Naive B cell (primary cell): ENCODE data around the gene CCR2. TPM values are rescaled to one million over a fixed set of nuclear protein-coding genes. Genes with fewer than 3 reads are reported as not detected.

ENCODE experiments used
- ATAC-seq, 2 donors: fragments of 150-1000 bp; cut with Tn5 transposase; 2 replicates each; pipeline ENCODE4 v1.10.0; 2021; ENCODE audit warnings: low read depth in 2 of 2, mild to moderate bottlenecking in 2 of 2, moderate library complexity in 2 of 2
- DNase-seq: peaks from one replicate; pipeline ENCODE4 v3.0.0; 2022
- H3K27ac Mint-ChIP-seq, 6 donors: one replicate each; pipeline ENCODE4 v1.8.0; 2020 to 2022; ENCODE audit warnings: mild to moderate bottlenecking in 6 of 6, mixed read lengths in 6 of 6, moderate library complexity in 5 of 6, inconsistent platforms in 2 of 6
- H3K27me3 Mint-ChIP-seq, 3 donors: one replicate each; pipeline ENCODE4 v1.8.0; 2021 to 2022; ENCODE audit warnings: mixed read lengths in 3 of 3, mild to moderate bottlenecking in 1 of 3
- H3K36me3 Mint-ChIP-seq, 2 donors: one replicate each; pipeline ENCODE4 v1.8.0; 2020 to 2022; ENCODE audit warnings: mixed read lengths in 2 of 2, inconsistent platforms in 1 of 2, mild to moderate bottlenecking in 1 of 2
- H3K4me1 Mint-ChIP-seq, 3 donors: one replicate each; pipeline ENCODE4 v1.8.0; 2020 to 2022; ENCODE audit warnings: mixed read lengths in 3 of 3, inconsistent platforms in 1 of 3, mild to moderate bottlenecking in 1 of 3, moderate library complexity in 1 of 3
- H3K4me3 Mint-ChIP-seq, 8 donors: one replicate each; pipeline ENCODE4 v1.8.0; 2020 to 2022; ENCODE audit warnings: mild to moderate bottlenecking in 8 of 8, mixed read lengths in 8 of 8, moderate library complexity in 8 of 8, inconsistent platforms in 2 of 8
- H3K9me3 Mint-ChIP-seq, 7 donors: one replicate each; pipeline ENCODE4 v1.8.0; 2020 to 2022; ENCODE audit warnings: mixed read lengths in 7 of 7, mild to moderate bottlenecking in 5 of 7, inconsistent platforms in 2 of 7, moderate library complexity in 1 of 7
- polyA plus RNA-seq, 6 donors: library from polyadenylated mRNA; unstranded; fragments of 300-500 nt; fragmentation: Illumina TruSeq; gene quantifications; one replicate each; pipeline ENCODE4 v1.2.3, GENCODE V29; 2021; ENCODE audit warnings: low read depth in 6 of 6

The CCR2 gene
- polyA plus RNA-seq, 6 donors from 2014 or later = 0.27 to 1.4 (median 0.66) TPM

GRCh38 chr3:46337911-46338310 lies 16.0 kb upstream of the CCR2 start:
- Mint-ChIP-seq H3K4me1 (peaks cover 4 to 7% (median 4%) of the 10 kb centered on the region in 3 donors), H3K36me3 (peaks cover 10 to 21% of the 10 kb centered on the region in 2 donors), H3K9me3 (peaks cover 10 to 34% (median 28%) of the 10 kb centered on the region in 7 donors), H3K4me3 (no peak overlapping the region), H3K27ac (no peak overlapping the region), H3K27me3 (no peaks in the 10 kb centered on the region)
- ATAC-seq (no peak), DNase-seq (no peak)

GRCh38 chr3:46338840-46339239 lies 15.1 kb upstream of the CCR2 start:
- Mint-ChIP-seq H3K27me3 (no peaks in the 10 kb centered on the region), H3K9me3 (peaks cover 10 to 34% (median 28%) of the 10 kb centered on the region in 7 donors), H3K4me3 (no peak overlapping the region), H3K27ac (no peak overlapping the region), H3K4me1 (peaks cover 0 to under 1% (median under 1%) of the 10 kb centered on the region in 3 donors), H3K36me3 (peaks cover 10 to 21% of the 10 kb centered on the region in 2 donors)
- no peak for DNase-seq
- ATAC-seq = no peak

GRCh38 chr3:46344476-46344875 lies 9.4 kb upstream of the CCR2 start:
- H3K27me3 Mint-ChIP-seq = no peaks in the 10 kb centered on the region
- H3K4me1 Mint-ChIP-seq = peaks cover 11 to 21% (median 12%) of the 10 kb centered on the region in 3 donors
- peaks cover 6 to 8% of the 10 kb centered on the region in 2 donors for H3K36me3 Mint-ChIP-seq
- no peak overlapping the region for H3K4me3 Mint-ChIP-seq
- ATAC-seq = no peak
- H3K9me3 Mint-ChIP-seq = peaks cover 6 to 9% (median 7%) of the 10 kb centered on the region in 7 donors
- no peak for DNase-seq
- peak overlapping the region in 1 of 6 donors; percentile 73 for H3K27ac Mint-ChIP-seq

- H3K27me3 Mint-ChIP-seq = no peaks in the 10 kb centered on the region
- ATAC-seq (peak in 1 of 2 donors; percentile 20), DNase-seq (no peak)
- peaks cover 0 to 3% (median 0%) of the 10 kb centered on the region in 7 donors for H3K9me3 Mint-ChIP-seq
- peak overlapping the region in 3 of 6 donors; percentile 30 to 78 (median 65) for H3K27ac Mint-ChIP-seq
- no peaks in the 10 kb centered on the region for H3K36me3 Mint-ChIP-seq
- H3K4me3 Mint-ChIP-seq = peak overlapping the region; percentile 6 to 72 (median 62)
- peaks cover 43 to 63% (median 48%) of the 10 kb centered on the region in 3 donors for H3K4me1 Mint-ChIP-seq
Measured at GRCh38 chr3:46348823-46349482, 5.0 kb upstream of the CCR2 start.

- H3K4me3 Mint-ChIP-seq = peak overlapping the region; percentile 46 to 76 (median 66)
- peaks cover 47 to 68% (median 55%) of the 10 kb centered on the region in 3 donors for H3K4me1 Mint-ChIP-seq
- ATAC-seq (peak; percentile 61 to 62), DNase-seq (peak; percentile 11)
- H3K9me3 Mint-ChIP-seq = peaks cover 0 to 2% (median 0%) of the 10 kb centered on the region in 7 donors
- peak overlapping the region in 4 of 6 donors; percentile 4 to 78 (median 48) for H3K27ac Mint-ChIP-seq
- H3K27me3 Mint-ChIP-seq = no peaks in the 10 kb centered on the region
- no peaks in the 10 kb centered on the region for H3K36me3 Mint-ChIP-seq
Measured at GRCh38 chr3:46349484-46350261, 4.2 kb upstream of the CCR2 start.

- no peaks in the 10 kb centered on the region for H3K27me3 Mint-ChIP-seq
- ATAC-seq = no peak
Measured at GRCh38 chr3:46350262-46350565, 3.7 kb upstream of the CCR2 start.

GRCh38 chr3:46351646-46352045 lies 2.3 kb upstream of the CCR2 start:
- Mint-ChIP-seq H3K9me3 (peaks cover 0 to 2% (median 0%) of the 10 kb centered on the region in 7 donors), H3K4me3 (peak overlapping the region in 3 of 8 donors; percentile 11 to 53 (median 16)), H3K36me3 (no peaks in the 10 kb centered on the region), H3K27ac (no peak overlapping the region), H3K27me3 (no peaks in the 10 kb centered on the region), H3K4me1 (peaks cover 58 to 73% (median 72%) of the 10 kb centered on the region in 3 donors)
- ATAC-seq (no peak), DNase-seq (no peak)

More at GRCh38 chr3:46350262-46350565, 3.7 kb upstream of the CCR2 start:
- peaks cover 0 to 2% (median 0%) of the 10 kb centered on the region in 7 donors for H3K9me3 Mint-ChIP-seq
- peak overlapping the region in 3 of 6 donors; percentile 16 to 85 (median 65) for H3K27ac Mint-ChIP-seq
- no peaks in the 10 kb centered on the region for H3K36me3 Mint-ChIP-seq
- no peak for DNase-seq
- peak overlapping the region; percentile 46 to 76 (median 65) for H3K4me3 Mint-ChIP-seq
- H3K4me1 Mint-ChIP-seq = peaks cover 51 to 70% (median 61%) of the 10 kb centered on the region in 3 donors

- peaks cover 0 to 3% of the 10 kb centered on the region in 2 donors for H3K36me3 Mint-ChIP-seq
- H3K9me3 Mint-ChIP-seq = peaks cover 0 to 2% (median 0%) of the 10 kb centered on the region in 7 donors
- H3K27ac Mint-ChIP-seq = peak overlapping the region in 2 of 6 donors; percentile 36 to 72
- no peaks in the 10 kb centered on the region for H3K27me3 Mint-ChIP-seq
- H3K4me1 Mint-ChIP-seq = peaks cover 58 to 76% (median 67%) of the 10 kb centered on the region in 3 donors
- no peak for DNase-seq
- peak overlapping the region in 4 of 8 donors; percentile 17 to 72 (median 35) for H3K4me3 Mint-ChIP-seq
- no peak for ATAC-seq
Measured at GRCh38 chr3:46353090-46353489, 821 bp upstream of the CCR2 start.

GRCh38 chr3:46354478-46354877 lies 567 bp downstream of the CCR2 start:
- DNase-seq (no peak), ATAC-seq (no peak)
- H3K9me3 Mint-ChIP-seq = peaks cover 0 to 2% (median 0%) of the 10 kb centered on the region in 7 donors
- H3K27me3 Mint-ChIP-seq = no peaks in the 10 kb centered on the region
- peak overlapping the region in 2 of 6 donors; percentile 10 to 86 for H3K27ac Mint-ChIP-seq
- H3K36me3 Mint-ChIP-seq = peaks cover 0 to 3% of the 10 kb centered on the region in 2 donors
- peak overlapping the region in 3 of 8 donors; percentile 70 to 74 (median 72) for H3K4me3 Mint-ChIP-seq
- peaks cover 54 to 67% (median 57%) of the 10 kb centered on the region in 3 donors for H3K4me1 Mint-ChIP-seq

GRCh38 chr3:46354984-46355383 lies 1.1 kb downstream of the CCR2 start:
- Mint-ChIP-seq H3K27ac (peak overlapping the region in 1 of 6 donors; percentile 27), H3K27me3 (no peaks in the 10 kb centered on the region), H3K4me3 (no peak overlapping the region), H3K36me3 (peaks cover 0 to 3% of the 10 kb centered on the region in 2 donors), H3K9me3 (peaks cover 0 to 2% (median 0%) of the 10 kb centered on the region in 7 donors), H3K4me1 (peaks cover 52 to 64% (median 53%) of the 10 kb centered on the region in 3 donors)
- no peak for ATAC-seq
- DNase-seq = no peak

- Mint-ChIP-seq H3K36me3 (peaks cover 0 to 3% of the 10 kb centered on the region in 2 donors), H3K27ac (peak overlapping the region in 1 of 6 donors; percentile 5), H3K9me3 (peaks cover 0 to 2% (median 0%) of the 10 kb centered on the region in 7 donors), H3K27me3 (no peaks in the 10 kb centered on the region), H3K4me1 (peaks cover 45 to 68% (median 47%) of the 10 kb centered on the region in 3 donors), H3K4me3 (no peak overlapping the region)
- ATAC-seq = no peak
- DNase-seq = no peak
Measured at GRCh38 chr3:46356276-46356675, 2.4 kb downstream of the CCR2 start.

GRCh38 chr3:46356909-46357308 lies 3.0 kb downstream of the CCR2 start:
- Mint-ChIP-seq H3K4me3 (no peak overlapping the region), H3K27ac (peak overlapping the region in 1 of 6 donors; percentile 18), H3K27me3 (no peaks in the 10 kb centered on the region), H3K4me1 (peaks cover 44 to 68% (median 44%) of the 10 kb centered on the region in 3 donors), H3K36me3 (peaks cover 0 to 3% of the 10 kb centered on the region in 2 donors), H3K9me3 (peaks cover 0 to 2% (median 0%) of the 10 kb centered on the region in 7 donors)
- ATAC-seq (no peak), DNase-seq (no peak)

GRCh38 chr3:46358466-46358865 lies 4.6 kb downstream of the CCR2 start:
- H3K27me3 Mint-ChIP-seq = no peaks in the 10 kb centered on the region
- ATAC-seq = no peak
- DNase-seq = no peak
- H3K4me3 Mint-ChIP-seq = no peak overlapping the region
- H3K9me3 Mint-ChIP-seq = no peaks in the 10 kb centered on the region
- H3K36me3 Mint-ChIP-seq = peaks cover 0 to 3% of the 10 kb centered on the region in 2 donors
- H3K27ac Mint-ChIP-seq = no peak overlapping the region
- H3K4me1 Mint-ChIP-seq = peaks cover 38 to 60% (median 40%) of the 10 kb centered on the region in 3 donors
